T follicular helper cell (primary cell): ENCODE measurements around the gene SCO2.
A peak's percentile ranks its signal among the peaks of the same experiment; 100 is the strongest.
"Not testable (repeated sequence)": the region's sequence is repeated elsewhere in the genome, so short reads cannot be mapped to it uniquely, and the experiment has no call there.

Source experiments
- DNase-seq: peaks from one replicate; pipeline ENCODE4 v3.0.0-alpha.2; 2020; ENCODE audit warnings: low read depth

Gene SCO2

GRCh38 chr22:50520184-50520583, 5.2 kb downstream of the SCO2 start:
- DNase-seq, result not testable (repeated sequence)

GRCh38 chr22:50519151-50519550, 6.2 kb downstream of the SCO2 start:
- DNase-seq, result no peak

- no peak for DNase-seq
Observed at GRCh38 chr22:50518606-50519005, 6.8 kb downstream of the SCO2 start.

GRCh38 chr22:50517495-50518260, 7.7 kb downstream of the SCO2 start:
- DNase-seq, result no peak

GRCh38 chr22:50516891-50517290, 8.5 kb downstream of the SCO2 start:
- no peak for DNase-seq

- no peak for DNase-seq
Observed at GRCh38 chr22:50516068-50516467, 9.3 kb downstream of the SCO2 start.

- DNase-seq, result no peak
Observed at GRCh38 chr22:50513175-50513574, 12.2 kb downstream of the SCO2 start.

- DNase-seq, result no peak
Observed at GRCh38 chr22:50508897-50509296, 16.5 kb downstream of the SCO2 start.

- DNase-seq, result peak; percentile 97
Observed at GRCh38 chr22:50507991-50508884, 17.2 kb downstream of the SCO2 start, which contains the start of gene NCAPH2. Gene NCAPH2, plus strand, starts transcription at chr22:50508224. Its CDS starts 114 bp downstream, at chr22:50508338.

GRCh38 chr22:50507421-50507990, 17.9 kb downstream of the SCO2 start, which contains the start of gene LMF2:
Gene LMF2, minus strand, starts transcription at chr22:50507702. Its CDS starts 27 bp downstream, at chr22:50507675.
- peak; percentile 90 for DNase-seq

- DNase-seq, result no peak
Observed at GRCh38 chr22:50506611-50507420, 18.6 kb downstream of the SCO2 start.

GRCh38 chr22:50505776-50506610, 19.4 kb downstream of the SCO2 start:
- no peak for DNase-seq

- no peak for DNase-seq
Observed at GRCh38 chr22:50505276-50505775, 20.1 kb downstream of the SCO2 start.

GRCh38 chr22:50504369-50505211, 20.8 kb downstream of the SCO2 start:
- no peak for DNase-seq

GRCh38 chr22:50503475-50504145, 21.8 kb downstream of the SCO2 start:
- DNase-seq, result no peak

GRCh38 chr22:50502628-50503474, 22.5 kb downstream of the SCO2 start:
- no peak for DNase-seq

- no peak for DNase-seq
Observed at GRCh38 chr22:50502096-50502495, 23.3 kb downstream of the SCO2 start.

- DNase-seq, result no peak
Observed at GRCh38 chr22:50500452-50500851, 24.9 kb downstream of the SCO2 start.
